IPS-15b (cell line): Measurements from ENCODE around the gene ABCC5.
"Not testable (repeated sequence)": the region's sequence is repeated elsewhere in the genome, so short reads cannot be mapped to it uniquely, and the experiment has no call there.

Experiments
- H3K27me3 ChIP-seq: one replicate; pipeline ENCODE4 v1.6.1; 2013; ENCODE audit warnings: low read length; ENCODE audit not compliant: control insufficient read depth, insufficient read depth
- H3K36me3 ChIP-seq: one replicate; pipeline ENCODE4 v1.6.1; 2013; ENCODE audit warnings: low read length; ENCODE audit not compliant: control insufficient read depth, insufficient read depth
- H3K4me1 ChIP-seq: one replicate; pipeline ENCODE4 v1.6.1; 2013; ENCODE audit warnings: mild to moderate bottlenecking, low read length; ENCODE audit not compliant: control insufficient read depth, insufficient read depth
- H3K4me3 ChIP-seq: one replicate; pipeline ENCODE4 v1.5.1; 2013; ENCODE audit warnings: low read depth, low read length
- H3K9ac ChIP-seq: one replicate; pipeline ENCODE4 v1.6.1; 2013; ENCODE audit warnings: low read depth, mild to moderate bottlenecking, low read length
- H3K9me3 ChIP-seq: one replicate; pipeline ENCODE4 v1.6.1; 2013; ENCODE audit warnings: mild to moderate bottlenecking, low read length; ENCODE audit not compliant: control insufficient read depth, insufficient read depth

Gene ABCC5

DNA sequence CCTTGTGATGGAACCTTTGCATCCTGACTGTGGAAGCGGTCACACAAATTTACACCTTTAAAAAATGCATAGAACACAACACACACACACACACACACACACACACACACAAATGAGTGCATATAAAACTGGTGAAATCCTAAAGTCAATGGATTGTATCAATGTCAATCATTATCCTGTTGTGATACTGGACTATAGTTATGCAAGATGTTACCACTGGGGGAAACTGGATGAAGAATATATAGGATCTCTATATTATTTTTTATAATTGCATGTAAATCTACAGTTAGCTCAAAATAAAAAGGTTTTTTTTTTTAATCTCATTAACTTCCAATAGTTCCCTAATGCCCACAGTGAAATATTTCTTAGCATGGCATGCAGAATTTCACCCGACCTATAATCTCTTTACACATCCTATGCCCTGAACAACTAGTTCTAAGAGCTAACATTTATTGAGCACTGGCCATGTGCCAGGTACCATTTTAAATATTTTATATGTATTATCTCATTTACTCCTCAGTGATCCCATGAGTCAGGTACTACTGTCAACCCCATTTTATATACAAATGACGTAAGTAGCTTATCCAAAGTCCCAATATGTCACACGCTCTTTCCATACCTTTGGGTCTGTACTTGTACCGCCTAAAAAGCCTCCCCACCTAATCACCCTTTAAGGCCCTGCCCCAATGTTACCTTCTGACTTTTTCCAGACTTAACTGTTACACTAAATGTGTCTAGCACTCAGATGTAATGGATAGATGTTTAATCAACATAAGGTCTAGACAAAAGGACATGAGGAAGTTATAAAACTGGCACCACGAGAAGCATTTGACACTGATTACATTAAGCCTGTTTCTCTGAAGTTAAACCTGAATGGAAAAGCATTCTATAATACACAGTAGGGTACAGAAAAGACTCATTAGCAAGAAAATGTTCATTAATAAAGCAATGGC lies 5.5 kb downstream of the ABCC5 start:
- Histone ChIP-seq H3K4me3 (no peak overlapping the region), H3K9me3 (no peaks in the 10 kb centered on the region), H3K9ac (no peak overlapping the region), H3K36me3 (peaks cover 5% of the 10 kb centered on the region), H3K27me3 (no peaks in the 10 kb centered on the region), H3K4me1 (peaks cover 9% of the 10 kb centered on the region)

DNA sequence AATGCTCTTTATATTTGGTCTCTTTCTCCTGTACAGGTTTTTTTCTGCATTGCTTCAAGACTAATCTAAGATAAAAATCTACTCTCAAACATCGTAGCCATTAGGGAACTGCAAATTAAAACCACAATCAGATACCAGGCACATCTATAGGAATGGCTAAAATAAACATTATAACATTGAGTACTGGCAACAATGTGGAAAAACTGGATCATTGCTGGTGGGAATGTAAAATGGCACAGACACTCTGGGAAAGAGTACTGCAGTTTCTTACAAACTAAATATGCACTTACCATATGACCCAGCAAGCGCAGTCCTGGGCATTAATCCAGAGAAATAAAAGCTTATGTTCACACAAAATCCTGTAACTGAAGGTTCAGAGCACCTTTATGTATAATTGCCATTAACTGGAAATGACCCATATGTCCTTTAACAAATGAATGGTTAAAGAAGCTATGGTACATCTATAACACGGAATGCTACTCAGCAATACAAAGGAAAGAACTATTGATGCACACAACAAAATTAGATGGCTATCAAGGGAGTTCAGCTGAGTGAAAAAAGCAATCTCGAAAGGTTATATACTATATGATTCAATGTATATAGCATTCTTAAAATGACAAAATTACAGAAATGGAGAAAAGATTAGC lies 6.3 kb downstream of the ABCC5 start:
- H3K4me3 ChIP-seq: no peak overlapping the region
- no peaks in the 10 kb centered on the region for H3K27me3 ChIP-seq
- peaks cover 5% of the 10 kb centered on the region for H3K36me3 ChIP-seq
- H3K4me1 ChIP-seq: peaks cover 4% of the 10 kb centered on the region
- H3K9me3 ChIP-seq: no peaks in the 10 kb centered on the region
- H3K9ac ChIP-seq: no peak overlapping the region

GRCh38 chr3:184008161-184008560 lies 9.5 kb downstream of the ABCC5 start:
- H3K4me1 ChIP-seq: no peaks in the 10 kb centered on the region

GRCh38 chr3:184007143-184007813 lies 10.4 kb downstream of the ABCC5 start:
- not testable (repeated sequence) for H3K9me3 ChIP-seq, H3K27me3 ChIP-seq, H3K9ac ChIP-seq, H3K36me3 ChIP-seq, H3K4me3 ChIP-seq, H3K4me1 ChIP-seq

More at GRCh38 chr3:184008161-184008560, 9.5 kb downstream of the ABCC5 start:
- H3K36me3 ChIP-seq: peaks cover 5% of the 10 kb centered on the region
- H3K9ac ChIP-seq: no peak overlapping the region
- no peaks in the 10 kb centered on the region for H3K27me3 ChIP-seq
- no peak overlapping the region for H3K4me3 ChIP-seq
- no peaks in the 10 kb centered on the region for H3K9me3 ChIP-seq

GRCh38 chr3:184005941-184006507 lies 11.7 kb downstream of the ABCC5 start:
- Histone ChIP-seq H3K4me3 (no peak overlapping the region), H3K9me3 (no peaks in the 10 kb centered on the region), H3K27me3 (no peaks in the 10 kb centered on the region), H3K36me3 (peaks cover 4% of the 10 kb centered on the region), H3K9ac (no peak overlapping the region), H3K4me1 (no peaks in the 10 kb centered on the region)

DNA sequence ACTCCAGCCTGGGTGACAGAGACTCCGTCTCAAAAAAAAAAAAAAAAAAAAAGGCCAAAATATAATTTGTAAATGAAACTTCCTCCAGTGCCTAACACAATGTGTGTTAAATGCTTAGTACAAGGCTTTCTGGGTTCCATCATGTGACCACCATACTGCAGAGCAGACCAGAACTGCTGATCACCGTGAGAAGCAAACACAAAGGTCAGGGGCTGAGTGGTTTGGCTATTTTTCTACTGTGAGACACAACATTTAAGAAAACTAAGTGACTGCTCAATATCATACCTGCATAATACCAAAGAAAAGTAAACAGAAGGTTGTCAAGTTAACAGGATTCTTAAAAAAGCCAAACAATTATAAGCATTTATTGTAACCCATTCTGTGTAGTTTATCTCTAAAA lies 13.2 kb downstream of the ABCC5 start:
- Histone ChIP-seq H3K36me3 (peaks cover 4% of the 10 kb centered on the region), H3K9me3 (no peaks in the 10 kb centered on the region), H3K27me3 (no peaks in the 10 kb centered on the region), H3K4me1 (no peaks in the 10 kb centered on the region), H3K4me3 (no peak overlapping the region), H3K9ac (no peak overlapping the region)

DNA sequence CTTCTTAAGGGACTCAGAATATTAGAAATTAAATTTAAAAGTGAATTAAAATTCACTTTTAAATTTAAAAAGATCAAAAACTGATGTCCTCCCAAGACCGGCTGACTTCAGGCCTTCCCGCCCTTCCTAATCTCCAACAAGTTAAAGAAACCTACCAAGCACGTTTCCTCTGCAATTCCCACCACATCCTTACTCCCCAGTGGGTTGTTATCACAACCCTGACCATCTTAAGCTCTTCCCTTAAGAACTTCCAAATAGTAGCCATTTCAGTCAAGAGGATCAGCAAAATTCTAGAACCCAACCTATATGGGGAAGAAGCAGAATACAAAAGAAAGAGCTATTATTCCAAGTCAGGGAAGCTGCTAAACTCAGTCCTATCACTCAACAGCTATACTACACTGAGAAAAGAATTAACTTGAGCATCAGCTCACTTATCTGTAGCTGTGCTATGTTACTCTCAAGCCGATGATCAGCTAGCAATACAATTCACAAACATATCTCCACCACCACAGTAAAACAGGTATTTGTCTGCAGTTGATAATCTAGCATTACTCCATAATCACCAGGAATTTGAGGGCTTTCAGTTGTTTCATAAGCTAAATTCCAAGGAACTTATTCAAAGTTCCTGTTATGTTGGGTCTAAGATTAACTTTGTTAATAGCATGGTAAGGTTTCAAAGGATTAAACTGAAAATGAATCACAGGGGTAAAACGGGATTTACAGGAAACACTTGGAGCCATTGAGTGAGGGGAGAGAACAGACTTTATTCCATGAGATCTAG lies 14.3 kb downstream of the ABCC5 start:
- H3K4me1 ChIP-seq: no peaks in the 10 kb centered on the region
- no peak overlapping the region for H3K4me3 ChIP-seq
- no peaks in the 10 kb centered on the region for H3K27me3 ChIP-seq
- peaks cover 4% of the 10 kb centered on the region for H3K36me3 ChIP-seq
- H3K9me3 ChIP-seq: no peaks in the 10 kb centered on the region
- no peak overlapping the region for H3K9ac ChIP-seq

DNA sequence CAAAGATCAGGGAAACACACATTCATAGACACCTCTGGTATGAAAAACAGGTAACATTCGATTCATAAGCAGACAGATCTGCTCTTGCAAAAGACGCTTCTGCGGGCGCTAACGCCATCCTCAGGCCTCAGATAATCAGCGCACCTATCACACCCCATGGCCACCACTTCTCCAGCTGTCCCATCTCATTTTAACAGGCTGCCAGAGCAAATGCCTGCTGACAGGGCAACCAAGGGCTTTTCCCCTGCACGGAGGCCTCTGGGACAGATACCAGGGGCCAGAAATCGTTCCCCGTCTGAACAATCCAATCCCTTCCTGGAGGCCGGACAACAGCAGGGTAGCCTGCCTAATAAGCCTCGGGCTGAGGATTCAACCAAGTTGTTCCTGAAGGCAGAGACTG lies 15.2 kb downstream of the ABCC5 start:
- Histone ChIP-seq H3K4me3 (no peak overlapping the region), H3K4me1 (no peaks in the 10 kb centered on the region), H3K27me3 (no peaks in the 10 kb centered on the region), H3K9me3 (no peaks in the 10 kb centered on the region), H3K36me3 (peaks cover 4% of the 10 kb centered on the region), H3K9ac (no peak overlapping the region)

- Histone ChIP-seq H3K4me3 (no peak overlapping the region), H3K9ac (no peak overlapping the region), H3K9me3 (no peaks in the 10 kb centered on the region), H3K36me3 (peaks cover 4% of the 10 kb centered on the region), H3K27me3 (no peaks in the 10 kb centered on the region), H3K4me1 (no peaks in the 10 kb centered on the region)
Measured at GRCh38 chr3:184001761-184002160, 15.9 kb downstream of the ABCC5 start.

GRCh38 chr3:183991403-183991802 lies 26.3 kb downstream of the ABCC5 start:
- Histone ChIP-seq H3K4me3 (no peak overlapping the region), H3K27me3 (no peaks in the 10 kb centered on the region), H3K36me3 (peaks cover 12% of the 10 kb centered on the region), H3K9ac (no peak overlapping the region), H3K4me1 (no peaks in the 10 kb centered on the region), H3K9me3 (no peaks in the 10 kb centered on the region)

DNA sequence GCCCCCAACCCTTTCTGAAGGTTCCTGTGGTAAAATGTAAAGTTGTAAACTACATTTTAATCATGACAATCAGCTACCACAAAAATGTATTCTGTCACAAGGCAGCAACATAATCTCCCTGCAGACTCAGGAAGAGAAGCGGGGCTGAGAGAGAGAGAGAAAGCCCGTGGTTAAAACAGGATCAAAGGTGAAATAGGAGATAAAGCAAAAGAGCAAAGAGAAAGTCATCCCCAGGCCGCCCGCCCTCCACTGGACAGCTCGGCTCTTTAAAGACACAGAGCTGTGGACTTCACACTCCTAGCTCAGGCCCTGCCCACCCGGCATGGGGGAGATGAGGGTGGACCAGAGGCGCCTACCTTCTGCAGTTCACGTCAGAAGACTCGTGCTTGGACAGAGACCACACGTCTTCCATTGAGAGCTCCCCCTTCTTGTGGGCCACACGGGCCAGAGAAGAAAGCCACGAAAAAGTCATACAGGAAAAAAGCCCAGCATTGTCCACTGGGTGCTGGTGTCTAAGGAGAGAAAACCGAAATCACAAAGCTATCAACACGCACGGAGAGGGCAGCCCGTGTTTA lies 29.4 kb downstream of the ABCC5 start:
- Histone ChIP-seq H3K9ac (no peak overlapping the region), H3K36me3 (peaks cover 12% of the 10 kb centered on the region), H3K4me3 (no peak overlapping the region), H3K27me3 (no peaks in the 10 kb centered on the region), H3K9me3 (no peaks in the 10 kb centered on the region), H3K4me1 (peaks cover 13% of the 10 kb centered on the region)
